Neural cell (in vitro differentiated cells): ENCODE results near the gene COG8. TPM values are rescaled to one million over a fixed set of nuclear protein-coding genes. Genes with fewer than 3 reads are reported as not detected.

ENCODE experiments used
- H2AFZ ChIP-seq: fragments of 200-600, 300-800 bp; sonication (generic), shearing (Covaris generic); 2 replicates; pipeline ENCODE4 v1.6.0; 2014; ENCODE audit warnings: low read depth, mild to moderate bottlenecking, antibody characterized with exemption, low read length, moderate library complexity
- H3F3A ChIP-seq: fragments of 200-600 bp; shearing (Covaris generic); 2 replicates; pipeline ENCODE4 v1.6.1; 2016; ENCODE audit warnings: mild to moderate bottlenecking, moderate library complexity, mixed read lengths, antibody characterized with exemption, low read length; ENCODE audit not compliant: insufficient read depth, poor library complexity, severe bottlenecking
- H3K27ac ChIP-seq: fragments of 200-600, 300-800 bp; sonication (generic), shearing (Covaris generic); 2 replicates; pipeline ENCODE4 v1.5.1; 2014; ENCODE audit warnings: mild to moderate bottlenecking, low read length, moderate library complexity
- H3K27me3 ChIP-seq: fragments of 300-800, 200-600 bp; sonication (generic), shearing (Covaris generic); 2 replicates; pipeline ENCODE4 v1.6.0; 2014; ENCODE audit warnings: mild to moderate bottlenecking, low read depth, low read length, moderate library complexity; ENCODE audit not compliant: insufficient read depth
- H3K36me3 ChIP-seq: fragments of 300-800, 200-600 bp; sonication (generic), shearing (Covaris generic); 2 replicates; pipeline ENCODE4 v1.5.1; 2014; ENCODE audit warnings: mild to moderate bottlenecking, antibody characterized with exemption, low read length, moderate library complexity; ENCODE audit not compliant: insufficient read depth
- H3K4me2 ChIP-seq: fragments of 300-800, 200-600 bp; sonication (generic), shearing (Covaris generic); 2 replicates; pipeline ENCODE4 v1.6.0; 2014; ENCODE audit warnings: mild to moderate bottlenecking, low read length
- H3K4me3 ChIP-seq: fragments of 300-800, 200-600 bp; sonication (generic), shearing (Covaris generic); 2 replicates; pipeline ENCODE4 v1.5.1; 2014; ENCODE audit warnings: mild to moderate bottlenecking, low read length, moderate library complexity
- H3K79me2 ChIP-seq: fragments of 200-600 bp; shearing (Covaris generic); replicated peaks from 2 replicates; pipeline ENCODE4 v1.6.0; 2014; ENCODE audit warnings: mild to moderate bottlenecking, low read length, moderate library complexity; ENCODE audit not compliant: insufficient read depth
- H3K9ac ChIP-seq: fragments of 300-800, 200-600 bp; sonication (generic), shearing (Covaris generic); 2 replicates; pipeline ENCODE4 v1.6.1; 2016; ENCODE audit warnings: mild to moderate bottlenecking, low read length, mixed read lengths
- H3K9me2 ChIP-seq: fragments of 200-600 bp; shearing (Covaris generic); 2 replicates; pipeline ENCODE4 v1.6.1; 2016; ENCODE audit warnings: mild to moderate bottlenecking, low read length, mixed read lengths; ENCODE audit not compliant: insufficient read depth
- H3K9me3 ChIP-seq: fragments of 200-600, 300-800 bp; sonication (generic), shearing (Covaris generic); 2 replicates; pipeline ENCODE4 v1.6.1; 2016; ENCODE audit warnings: mild to moderate bottlenecking, mixed run types, low read length, moderate library complexity, mixed read lengths
- H4K20me1 ChIP-seq: fragments of 200-600 bp; shearing (Covaris generic); 2 replicates; pipeline ENCODE4 v1.6.1; 2016; ENCODE audit warnings: mild to moderate bottlenecking, mixed run types; ENCODE audit not compliant: insufficient read depth
- EP300 ChIP-seq: fragments of 450-650 bp; conservative IDR thresholded peaks from 2 replicates; pipeline ENCODE4 v1.6.1; 2014; ENCODE audit warnings: antibody characterized with exemption, mild to moderate bottlenecking, moderate library complexity; ENCODE audit not compliant: poor library complexity, severe bottlenecking
- EZH2 ChIP-seq: fragments of 200-600, 300-800 bp; shearing (Covaris generic), sonication (generic); IDR thresholded peaks from 2 replicates; pipeline ENCODE4 v1.6.1; 2014; ENCODE audit warnings: antibody characterized with exemption, low read length, borderline replicate concordance, mild to moderate bottlenecking; ENCODE audit not compliant: insufficient read depth, poor library complexity, severe bottlenecking
- MXI1 ChIP-seq: fragments of 450-650 bp; conservative IDR thresholded peaks from 2 replicates; pipeline ENCODE4 v1.6.1; 2014; ENCODE audit warnings: antibody characterized with exemption, mild to moderate bottlenecking; ENCODE audit not compliant: poor library complexity, severe bottlenecking
- POLR2AphosphoS5 ChIP-seq: IDR thresholded peaks from 2 replicates; pipeline ENCODE4 v1.6.1; 2012
- RAD21 ChIP-seq: fragments of 450-650 bp; conservative IDR thresholded peaks from 2 replicates; pipeline ENCODE4 v1.6.1; 2014; ENCODE audit warnings: antibody characterized with exemption, mild to moderate bottlenecking, moderate library complexity
- SMC3 ChIP-seq: fragments of 450-650 bp; conservative IDR thresholded peaks from 2 replicates; pipeline ENCODE4 v1.6.1; 2014; ENCODE audit warnings: antibody characterized with exemption, mild to moderate bottlenecking, moderate library complexity; ENCODE audit not compliant: poor library complexity
- TAF1 ChIP-seq: IDR thresholded peaks from 2 replicates; pipeline ENCODE4 v1.6.1; 2012; ENCODE audit warnings: low read depth
- polyA plus RNA-seq: library from polyadenylated mRNA; depleted of rRNA; stranded (reverse); fragments of >200 nt; gene quantifications from 2 replicates; pipeline ENCODE4 v1.2.3, GENCODE V29; 2014
- TF ChIP-seq, protein P1 (sequence below): fragments of 450-650 bp; IDR thresholded peaks from 2 replicates; pipeline ENCODE4 v1.5.1; 2014; ENCODE audit warnings: antibody characterized with exemption, mild to moderate bottlenecking, moderate library complexity; ENCODE audit not compliant: poor library complexity, severe bottlenecking
- TF ChIP-seq, protein P2 (sequence below): IDR thresholded peaks from 2 replicates; pipeline ENCODE4 v1.6.1; 2012; ENCODE audit warnings: borderline replicate concordance

The COG8 gene
- polyA plus RNA-seq, 1 donor from 2014 or later = 27.8 TPM

DNA sequence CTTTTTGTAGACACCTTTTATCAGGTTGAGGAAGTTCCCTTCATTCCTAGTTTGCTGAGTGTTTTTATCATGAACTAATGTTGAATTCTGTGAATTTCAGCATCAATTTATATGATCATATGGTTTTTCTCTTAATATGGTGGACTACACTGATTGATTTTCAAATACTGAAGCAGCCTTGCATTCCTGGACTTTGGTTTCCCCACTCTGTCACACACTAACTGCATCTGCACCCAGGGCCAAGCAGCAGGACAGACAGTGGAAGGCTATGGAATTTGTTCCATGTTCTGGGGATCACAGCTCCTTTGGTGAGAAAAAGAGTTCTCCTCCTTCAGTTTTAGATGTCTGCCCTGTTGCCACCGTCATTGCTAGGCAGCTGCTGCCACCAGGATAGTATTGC is 38.7 kb upstream of the COG8 start:
- H3K9me3 ChIP-seq = no peaks in the 10 kb centered on the region
- no peak for TF ChIP-seq EZH2
- TF ChIP-seq POLR2AphosphoS5 = no peak
- no peak for TF ChIP-seq EP300
- no peak for TF ChIP-seq TAF1
- TF ChIP-seq, protein P1, sequence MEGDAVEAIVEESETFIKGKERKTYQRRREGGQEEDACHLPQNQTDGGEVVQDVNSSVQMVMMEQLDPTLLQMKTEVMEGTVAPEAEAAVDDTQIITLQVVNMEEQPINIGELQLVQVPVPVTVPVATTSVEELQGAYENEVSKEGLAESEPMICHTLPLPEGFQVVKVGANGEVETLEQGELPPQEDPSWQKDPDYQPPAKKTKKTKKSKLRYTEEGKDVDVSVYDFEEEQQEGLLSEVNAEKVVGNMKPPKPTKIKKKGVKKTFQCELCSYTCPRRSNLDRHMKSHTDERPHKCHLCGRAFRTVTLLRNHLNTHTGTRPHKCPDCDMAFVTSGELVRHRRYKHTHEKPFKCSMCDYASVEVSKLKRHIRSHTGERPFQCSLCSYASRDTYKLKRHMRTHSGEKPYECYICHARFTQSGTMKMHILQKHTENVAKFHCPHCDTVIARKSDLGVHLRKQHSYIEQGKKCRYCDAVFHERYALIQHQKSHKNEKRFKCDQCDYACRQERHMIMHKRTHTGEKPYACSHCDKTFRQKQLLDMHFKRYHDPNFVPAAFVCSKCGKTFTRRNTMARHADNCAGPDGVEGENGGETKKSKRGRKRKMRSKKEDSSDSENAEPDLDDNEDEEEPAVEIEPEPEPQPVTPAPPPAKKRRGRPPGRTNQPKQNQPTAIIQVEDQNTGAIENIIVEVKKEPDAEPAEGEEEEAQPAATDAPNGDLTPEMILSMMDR = no peak
- TF ChIP-seq MXI1 = no peak
- TF ChIP-seq, protein P2, sequence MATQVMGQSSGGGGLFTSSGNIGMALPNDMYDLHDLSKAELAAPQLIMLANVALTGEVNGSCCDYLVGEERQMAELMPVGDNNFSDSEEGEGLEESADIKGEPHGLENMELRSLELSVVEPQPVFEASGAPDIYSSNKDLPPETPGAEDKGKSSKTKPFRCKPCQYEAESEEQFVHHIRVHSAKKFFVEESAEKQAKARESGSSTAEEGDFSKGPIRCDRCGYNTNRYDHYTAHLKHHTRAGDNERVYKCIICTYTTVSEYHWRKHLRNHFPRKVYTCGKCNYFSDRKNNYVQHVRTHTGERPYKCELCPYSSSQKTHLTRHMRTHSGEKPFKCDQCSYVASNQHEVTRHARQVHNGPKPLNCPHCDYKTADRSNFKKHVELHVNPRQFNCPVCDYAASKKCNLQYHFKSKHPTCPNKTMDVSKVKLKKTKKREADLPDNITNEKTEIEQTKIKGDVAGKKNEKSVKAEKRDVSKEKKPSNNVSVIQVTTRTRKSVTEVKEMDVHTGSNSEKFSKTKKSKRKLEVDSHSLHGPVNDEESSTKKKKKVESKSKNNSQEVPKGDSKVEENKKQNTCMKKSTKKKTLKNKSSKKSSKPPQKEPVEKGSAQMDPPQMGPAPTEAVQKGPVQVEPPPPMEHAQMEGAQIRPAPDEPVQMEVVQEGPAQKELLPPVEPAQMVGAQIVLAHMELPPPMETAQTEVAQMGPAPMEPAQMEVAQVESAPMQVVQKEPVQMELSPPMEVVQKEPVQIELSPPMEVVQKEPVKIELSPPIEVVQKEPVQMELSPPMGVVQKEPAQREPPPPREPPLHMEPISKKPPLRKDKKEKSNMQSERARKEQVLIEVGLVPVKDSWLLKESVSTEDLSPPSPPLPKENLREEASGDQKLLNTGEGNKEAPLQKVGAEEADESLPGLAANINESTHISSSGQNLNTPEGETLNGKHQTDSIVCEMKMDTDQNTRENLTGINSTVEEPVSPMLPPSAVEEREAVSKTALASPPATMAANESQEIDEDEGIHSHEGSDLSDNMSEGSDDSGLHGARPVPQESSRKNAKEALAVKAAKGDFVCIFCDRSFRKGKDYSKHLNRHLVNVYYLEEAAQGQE = no peak
- TF ChIP-seq RAD21 = no peak
- no peak for TF ChIP-seq SMC3
- H3K4me2 ChIP-seq = no peak overlapping the region
- no peaks in the 10 kb centered on the region for H4K20me1 ChIP-seq
- no peak overlapping the region for H3K9ac ChIP-seq
- no peak overlapping the region for H3K27ac ChIP-seq
- H3K4me3 ChIP-seq = no peak overlapping the region
- H2AFZ ChIP-seq = no peak overlapping the region
- no peaks in the 10 kb centered on the region for H3K27me3 ChIP-seq
- no peaks in the 10 kb centered on the region for H3K9me2 ChIP-seq
- no peaks in the 10 kb centered on the region for H3F3A ChIP-seq
- H3K36me3 ChIP-seq = no peaks in the 10 kb centered on the region
- H3K79me2 ChIP-seq = no peaks in the 10 kb centered on the region

DNA sequence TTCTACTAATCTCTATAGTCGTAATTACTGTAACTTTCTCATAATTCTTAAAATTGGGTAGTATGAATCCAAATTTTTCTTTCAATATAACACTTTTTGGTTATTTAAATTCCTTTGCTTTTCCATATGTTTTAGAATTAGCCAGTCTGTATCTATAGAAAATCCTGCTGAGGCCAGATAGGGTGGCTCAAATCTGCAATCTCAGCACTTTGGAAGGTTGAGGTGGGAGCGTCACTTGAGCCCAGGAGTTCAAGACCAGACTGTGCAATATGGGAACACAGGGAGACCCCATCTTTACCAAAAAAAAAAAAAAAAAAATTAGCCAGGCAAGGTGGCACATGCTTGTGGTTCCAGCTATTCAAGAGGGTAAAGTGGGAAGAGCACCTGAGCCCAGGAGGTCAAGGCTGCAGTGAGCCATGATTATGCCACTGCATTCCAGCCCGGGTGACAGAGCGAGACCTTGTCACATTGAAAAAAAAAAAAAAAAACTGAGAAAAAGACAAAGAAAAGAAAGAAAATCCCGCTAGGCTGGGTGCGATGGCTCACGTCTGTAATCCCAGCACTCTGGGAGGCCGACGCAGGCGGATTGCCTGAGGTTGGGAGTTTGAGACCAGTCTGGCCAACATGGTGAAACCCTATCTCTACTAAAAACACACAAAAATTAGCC is 37.2 kb upstream of the COG8 start:
- no peaks in the 10 kb centered on the region for H3K79me2 ChIP-seq

DNA sequence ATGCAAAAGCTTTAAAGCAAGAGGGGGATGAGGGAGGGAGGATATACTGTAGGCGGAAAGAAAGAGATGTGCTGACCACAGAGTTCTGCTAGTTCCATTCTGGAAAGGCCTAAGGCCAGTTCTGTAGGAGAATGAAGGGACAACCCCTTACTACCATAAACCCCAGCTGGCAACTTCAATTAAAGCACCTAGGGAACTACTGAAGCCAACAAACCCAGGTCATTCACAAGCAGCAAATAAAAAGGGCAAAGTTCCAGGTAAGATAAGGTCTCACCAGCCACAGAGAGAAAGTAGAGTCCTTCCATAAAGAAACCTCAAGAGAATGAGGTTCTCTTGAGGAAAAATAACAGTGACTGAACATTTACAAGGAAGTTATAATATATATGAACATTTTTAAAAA is 33.7 kb upstream of the COG8 start:
- Histone ChIP-seq H3F3A (no peaks in the 10 kb centered on the region), H3K4me3 (no peak overlapping the region), H3K9me3 (no peaks in the 10 kb centered on the region), H3K79me2 (no peaks in the 10 kb centered on the region), H3K9ac (no peak overlapping the region), H3K36me3 (no peaks in the 10 kb centered on the region), H2AFZ (no peak overlapping the region), H3K4me2 (no peak overlapping the region), H4K20me1 (no peaks in the 10 kb centered on the region), H3K27ac (no peak overlapping the region), H3K9me2 (no peaks in the 10 kb centered on the region), H3K27me3 (no peaks in the 10 kb centered on the region)
- TF ChIP-seq, protein P1 = no peak
- TF ChIP-seq POLR2AphosphoS5 (no peak), SMC3 (no peak), TAF1 (no peak), EZH2 (no peak), MXI1 (no peak)

More for the DNA sequence above, 37.2 kb upstream of the COG8 start:
- no peak for TF ChIP-seq MXI1
- TF ChIP-seq POLR2AphosphoS5 = no peak
- Histone ChIP-seq H3K4me3 (no peak overlapping the region), H3K9me2 (no peaks in the 10 kb centered on the region), H3K27ac (no peak overlapping the region), H3K36me3 (no peaks in the 10 kb centered on the region), H3K27me3 (no peaks in the 10 kb centered on the region), H3F3A (no peaks in the 10 kb centered on the region), H3K9ac (no peak overlapping the region), H3K9me3 (no peaks in the 10 kb centered on the region), H4K20me1 (no peaks in the 10 kb centered on the region), H2AFZ (no peak overlapping the region), H3K4me2 (no peak overlapping the region)
